GM18499 (cell line): ENCODE results near the gene MTCL1.

ENCODE experiments used
- ATAC-seq: cut with Tn5 transposase; IDR thresholded peaks from one replicate; pipeline ENCODE4 v1.9.1; 2021; ENCODE audit warnings: moderate number of reproducible peaks; ENCODE audit not compliant: insufficient read depth, unreplicated experiment

The MTCL1 gene

DNA sequence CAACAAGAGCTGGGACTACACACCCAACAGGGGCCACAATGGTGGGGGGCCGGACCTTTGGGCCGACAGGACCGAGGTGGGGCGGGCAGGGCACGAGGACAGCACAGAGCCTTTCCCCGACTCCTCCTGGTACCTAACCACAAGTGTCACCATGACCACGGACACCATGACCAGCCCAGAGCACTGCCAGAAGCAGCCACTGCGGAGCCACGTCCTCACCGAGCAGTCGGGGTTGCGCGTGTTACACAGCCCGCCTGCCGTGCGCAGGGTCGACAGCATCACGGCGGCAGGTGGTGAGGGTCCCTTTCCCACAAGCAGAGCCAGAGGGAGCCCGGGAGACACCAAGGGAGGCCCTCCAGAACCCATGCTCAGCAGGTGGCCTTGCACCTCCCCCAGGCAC lies 119.5 kb downstream of the MTCL1 start:
- ATAC-seq, result no peak

- ATAC-seq, result no peak
These were observed 119.9 kb downstream of the MTCL1 start for GRCh38 chr18:8825273-8825672.

DNA sequence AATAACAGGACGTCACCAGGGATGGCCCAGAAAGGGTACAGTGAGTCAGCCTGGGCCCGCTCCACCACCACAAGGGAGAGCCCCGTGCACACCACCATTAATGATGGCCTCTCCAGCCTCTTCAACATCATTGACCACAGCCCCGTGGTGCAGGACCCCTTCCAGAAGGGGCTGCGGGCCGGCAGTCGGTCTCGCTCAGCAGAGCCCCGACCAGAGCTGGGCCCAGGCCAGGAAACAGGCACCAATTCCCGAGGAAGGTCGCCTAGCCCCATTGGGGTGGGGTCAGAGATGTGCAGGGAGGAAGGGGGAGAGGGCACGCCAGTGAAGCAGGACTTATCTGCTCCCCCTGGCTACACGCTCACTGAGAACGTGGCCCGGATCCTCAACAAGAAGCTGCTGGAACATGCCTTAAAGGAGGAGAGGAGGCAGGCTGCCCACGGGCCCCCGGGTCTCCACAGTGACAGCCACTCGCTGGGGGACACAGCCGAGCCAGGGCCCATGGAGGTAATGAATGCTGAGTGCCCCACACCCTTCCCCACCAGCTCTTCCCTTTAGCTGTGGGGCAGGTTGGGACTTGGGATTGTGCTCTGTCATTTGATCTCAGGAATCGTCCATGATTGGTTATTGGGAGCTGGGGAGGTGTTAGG lies 120.5 kb downstream of the MTCL1 start:
- ATAC-seq, result no peak

DNA sequence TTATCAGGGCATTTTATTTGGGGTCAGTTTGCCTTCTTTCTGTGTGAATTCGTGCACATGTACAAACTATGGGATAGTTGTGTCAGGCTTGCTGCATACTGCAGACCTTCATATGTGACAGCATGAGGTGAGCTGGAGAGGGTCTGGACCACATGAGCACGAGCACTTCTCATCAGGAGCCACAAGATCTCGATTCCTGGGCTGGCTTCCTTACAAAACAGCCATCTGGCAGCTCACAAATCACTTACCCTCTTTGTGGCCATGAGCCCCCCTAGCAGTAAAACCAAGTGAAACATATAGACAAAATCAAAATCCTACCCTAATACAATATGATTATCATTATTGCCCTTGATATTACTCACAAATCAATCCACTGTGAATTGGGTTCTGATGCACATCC lies 121.2 kb downstream of the MTCL1 start:
- no peak for ATAC-seq

DNA sequence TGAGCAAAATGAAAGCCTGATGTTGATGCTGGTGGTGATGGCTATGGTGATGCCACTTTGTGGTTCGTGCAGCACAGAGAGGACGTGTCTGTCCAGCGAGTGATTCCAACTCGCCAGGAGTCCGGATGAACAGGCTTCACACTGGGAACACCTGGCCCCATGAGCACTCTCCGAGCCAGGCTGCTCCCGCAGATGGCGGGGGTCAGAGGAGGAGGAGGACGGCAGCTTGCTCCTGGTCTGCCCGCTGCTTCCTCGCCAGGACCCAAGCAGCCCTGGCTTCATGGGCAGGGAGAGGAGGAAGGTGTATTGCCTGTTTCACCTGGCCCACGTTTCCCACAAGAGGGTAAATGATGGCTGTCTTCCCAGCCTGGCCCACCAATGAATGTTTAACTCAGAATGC lies 121.6 kb downstream of the MTCL1 start:
- ATAC-seq, result no peak

DNA sequence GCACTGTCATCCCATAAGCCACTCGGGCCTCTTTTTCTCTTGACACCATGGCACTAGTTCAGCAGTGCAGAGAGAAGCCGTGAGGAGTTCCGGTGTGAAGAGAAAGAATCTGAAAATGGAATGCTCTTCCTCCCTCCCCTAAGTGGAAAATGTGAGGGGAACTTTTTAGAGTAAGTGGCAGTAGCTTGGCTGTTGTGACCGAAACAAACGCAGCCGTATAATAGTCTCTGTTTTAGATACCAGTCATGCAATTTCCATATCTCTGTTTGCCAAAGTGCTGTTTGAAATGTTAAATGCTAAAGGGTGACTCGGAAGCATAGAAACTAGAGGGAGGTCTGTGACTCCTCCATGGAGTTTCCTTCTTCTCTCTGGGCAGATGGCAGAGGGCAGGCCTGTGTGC lies 122.9 kb downstream of the MTCL1 start:
- no peak for ATAC-seq

DNA sequence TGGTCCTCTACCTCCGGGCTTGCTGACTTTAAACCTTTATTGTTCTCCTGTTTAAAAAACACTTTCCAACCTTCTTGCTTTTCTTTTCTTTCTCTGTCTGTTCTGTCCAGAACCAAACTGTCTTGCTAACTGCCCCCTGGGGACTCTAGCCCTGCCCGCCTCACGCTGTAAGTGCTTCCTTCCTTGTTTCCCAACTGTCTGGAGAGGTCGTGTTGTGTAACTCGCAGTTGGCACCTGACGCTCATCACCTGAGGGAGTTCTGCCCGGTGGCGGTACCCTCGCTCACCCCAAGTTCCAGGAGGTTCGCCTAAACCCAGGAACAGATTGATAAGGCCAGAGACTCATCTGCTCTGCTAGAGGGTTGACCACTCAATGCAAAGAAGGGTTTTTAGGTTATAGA lies 123.4 kb downstream of the MTCL1 start:
- no peak for ATAC-seq

DNA sequence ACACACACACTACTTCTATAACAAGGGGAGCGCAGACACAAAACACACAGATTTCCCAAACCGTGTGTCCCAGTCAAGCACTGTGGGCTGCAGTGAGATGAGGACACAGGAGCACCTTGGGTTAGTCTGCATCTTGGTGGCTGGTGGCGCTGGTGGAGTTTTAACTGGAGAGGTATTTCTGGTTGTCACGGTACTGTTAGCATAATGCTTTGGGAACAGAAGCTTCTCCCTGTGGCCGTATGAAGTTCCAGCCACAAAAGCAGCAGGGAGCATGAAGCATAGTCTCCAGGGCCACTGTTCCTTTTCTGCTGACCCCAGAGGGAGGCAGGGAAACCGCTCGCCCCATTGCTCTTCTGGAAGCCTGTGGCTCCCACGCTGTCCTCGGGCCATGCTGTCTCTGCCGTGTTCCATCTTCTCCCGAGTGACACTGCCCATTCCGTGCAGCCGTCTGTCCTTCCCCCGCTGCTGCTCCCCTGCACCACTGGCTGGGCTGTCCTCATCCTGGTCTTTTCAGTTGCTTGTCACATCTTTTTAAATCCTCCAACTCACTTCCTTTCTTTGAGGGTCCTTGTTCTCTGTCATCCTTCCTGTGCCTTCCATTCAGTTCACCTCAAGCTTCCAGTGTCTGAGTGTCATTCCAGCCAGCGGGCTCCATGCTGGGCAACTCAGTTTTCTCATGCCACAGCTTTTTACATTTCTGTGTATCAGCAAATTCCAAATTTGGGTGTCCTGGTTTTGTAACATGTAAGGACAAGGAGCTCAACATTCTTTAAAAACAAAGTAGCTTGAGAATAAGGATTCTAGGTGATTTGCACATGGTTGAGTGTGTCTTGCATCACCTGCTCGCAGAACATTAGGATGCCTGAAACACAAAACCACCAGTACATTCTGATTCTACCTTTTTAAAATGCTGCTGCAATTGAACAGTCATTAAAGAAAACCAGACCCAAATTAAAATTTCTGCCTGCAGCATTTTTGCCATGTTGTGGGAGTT lies 125.0 kb downstream of the MTCL1 start:
- ATAC-seq, result no peak

GRCh38 chr18:8831112-8831511 lies 125.8 kb downstream of the MTCL1 start:
- no peak for ATAC-seq

DNA sequence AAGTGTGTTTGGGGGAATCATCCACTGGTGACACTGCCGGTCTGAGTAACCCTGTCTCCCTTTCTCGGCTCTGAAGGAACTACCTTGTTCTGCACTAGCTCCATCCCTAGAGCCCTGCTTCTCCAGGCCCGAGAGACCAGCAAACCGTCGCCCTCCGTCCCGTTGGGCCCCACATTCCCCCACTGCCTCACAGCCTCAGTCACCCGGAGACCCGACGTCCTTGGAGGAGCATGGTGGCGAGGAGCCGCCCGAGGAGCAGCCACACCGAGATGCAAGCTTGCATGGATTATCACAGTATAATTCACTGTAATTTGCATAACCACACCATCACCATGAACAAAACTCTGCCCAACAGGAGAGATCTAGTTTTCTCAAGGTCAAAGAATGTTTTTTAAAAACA lies 126.2 kb downstream of the MTCL1 start:
- ATAC-seq, result no peak

GRCh38 chr18:8833480-8833879 lies 128.1 kb downstream of the MTCL1 start:
- ATAC-seq, result no peak

DNA sequence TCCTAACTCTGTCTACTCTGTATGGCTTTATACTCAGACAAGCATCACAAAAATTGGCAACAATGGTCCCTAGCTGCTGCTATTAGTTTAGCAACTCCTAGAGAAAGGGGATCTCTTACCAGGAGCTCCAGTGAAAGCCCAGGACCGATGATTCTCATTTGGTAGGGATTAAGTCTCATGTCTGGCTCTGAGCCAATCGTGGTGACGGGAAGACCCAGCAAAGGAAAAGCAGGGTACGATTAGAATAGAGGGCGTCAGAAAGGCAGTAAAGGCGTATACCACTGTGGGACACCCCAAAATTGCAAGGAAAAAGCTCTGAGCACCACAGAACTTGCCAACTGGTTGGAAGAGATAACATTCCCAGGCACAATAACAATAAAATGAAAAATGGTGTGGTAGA lies 129.5 kb downstream of the MTCL1 start:
- no peak for ATAC-seq

- ATAC-seq, result no peak
These were observed 130.2 kb downstream of the MTCL1 start for GRCh38 chr18:8835521-8835953.

DNA sequence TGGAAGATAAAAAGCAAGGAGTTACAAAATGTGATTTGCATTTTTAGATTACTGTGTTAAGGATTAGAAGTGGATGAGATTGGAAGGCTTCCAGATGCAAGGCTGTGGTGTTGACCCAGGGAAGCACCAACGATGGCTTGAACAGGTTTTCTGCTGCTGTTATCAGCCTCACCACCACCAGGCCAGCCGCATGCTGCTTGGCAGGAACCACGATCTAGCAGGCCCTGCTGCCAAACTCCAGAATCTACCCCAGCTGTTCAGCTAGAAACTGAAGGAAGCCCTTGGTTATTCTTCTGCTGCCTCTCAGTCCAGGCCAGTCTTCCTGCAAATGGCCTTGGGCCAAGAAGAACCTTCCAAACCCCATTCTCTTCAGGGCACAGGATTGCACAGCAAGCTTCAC lies 133.9 kb downstream of the MTCL1 start:
- ATAC-seq, result no peak

DNA sequence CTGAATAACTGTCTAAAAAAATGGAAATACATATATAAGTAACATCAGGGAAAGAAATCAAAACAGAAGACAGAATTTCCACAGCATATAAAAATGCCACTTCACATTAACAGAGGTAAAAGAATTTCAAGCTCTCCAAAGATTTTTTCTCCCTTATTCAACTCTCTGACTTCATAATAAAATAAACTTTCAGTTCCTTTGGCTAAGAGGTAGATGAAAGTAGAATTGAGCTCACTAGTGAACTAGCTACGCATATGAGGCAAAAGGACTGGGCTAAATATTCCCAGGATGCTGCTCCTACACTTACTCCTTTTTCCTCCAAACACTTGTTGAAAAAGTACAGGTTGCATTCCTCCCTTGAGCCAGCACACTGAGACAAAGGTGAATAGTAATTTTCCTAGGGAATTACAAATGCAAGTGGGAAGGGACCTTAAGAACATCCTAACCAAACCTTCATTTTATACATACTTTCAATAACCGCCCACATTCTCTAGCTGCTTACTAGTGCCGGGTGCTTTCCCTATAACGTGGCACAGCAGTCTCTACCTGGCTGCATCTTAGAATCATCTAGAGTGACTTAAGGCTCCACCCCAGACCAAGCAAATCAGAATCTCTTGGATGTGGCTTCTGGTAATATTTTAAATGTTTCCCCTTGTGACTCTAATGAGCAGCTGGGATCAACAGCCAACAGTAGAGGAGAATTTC lies 136.6 kb downstream of the MTCL1 start:
- ATAC-seq, result no peak

DNA sequence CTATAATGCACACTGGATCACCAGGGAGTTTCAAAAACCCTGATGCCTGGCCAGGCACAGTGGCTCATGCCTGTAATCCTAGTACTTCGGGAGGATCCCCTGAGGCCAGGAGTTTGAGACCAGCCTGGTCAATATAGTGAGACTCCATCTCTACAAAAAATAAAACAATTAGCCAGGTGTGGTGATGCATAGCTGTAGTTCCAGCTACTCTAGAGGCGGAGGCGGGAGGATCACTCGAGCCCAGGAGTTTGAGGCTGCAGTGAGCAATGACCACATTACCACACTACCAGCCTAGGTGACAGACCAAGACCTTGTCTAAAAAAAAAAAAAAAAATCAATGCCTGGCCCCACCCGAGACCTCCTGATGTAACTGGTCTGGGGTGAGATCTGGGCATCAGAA lies 137.2 kb downstream of the MTCL1 start:
- no peak for ATAC-seq

DNA sequence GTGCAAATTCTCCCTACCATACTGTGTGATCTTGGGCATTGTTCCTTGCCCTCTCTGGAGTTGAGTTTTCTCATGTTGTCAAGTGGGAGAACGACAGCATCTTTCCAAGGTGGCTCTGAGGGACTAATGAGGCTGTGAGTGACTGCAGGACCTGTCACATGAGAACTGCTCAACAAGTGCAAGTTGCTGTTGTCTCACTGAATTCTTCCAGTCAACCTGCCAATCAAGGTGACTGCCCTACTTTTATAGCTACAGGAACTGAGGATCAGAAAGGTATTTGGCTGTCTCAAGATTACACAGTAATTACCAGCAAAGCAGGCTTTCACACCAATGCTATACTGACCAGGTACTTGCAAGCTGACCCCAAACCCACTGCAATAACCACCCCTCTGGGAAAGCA lies 137.6 kb downstream of the MTCL1 start:
- ATAC-seq, result no peak

- ATAC-seq, result no peak
These were observed 139.4 kb downstream of the MTCL1 start for GRCh38 chr18:8844721-8845148.

- ATAC-seq, result no peak
These were observed 140.2 kb downstream of the MTCL1 start for GRCh38 chr18:8845506-8845905.

- ATAC-seq, result no peak
These were observed 141.9 kb downstream of the MTCL1 start for GRCh38 chr18:8847066-8847755.
